DMS153 (cell line): ENCODE measurements around the gene RPGRIP1.
"Not testable (repeated sequence)": the region's sequence is repeated elsewhere in the genome, so short reads cannot be mapped to it uniquely, and the experiment has no call there.

ENCODE experiments used
- DNase-seq: peaks from one replicate; lab custom pipeline; 2025; lab: John Stamatoyannopoulos, UW

RPGRIP1 gene

DNA sequence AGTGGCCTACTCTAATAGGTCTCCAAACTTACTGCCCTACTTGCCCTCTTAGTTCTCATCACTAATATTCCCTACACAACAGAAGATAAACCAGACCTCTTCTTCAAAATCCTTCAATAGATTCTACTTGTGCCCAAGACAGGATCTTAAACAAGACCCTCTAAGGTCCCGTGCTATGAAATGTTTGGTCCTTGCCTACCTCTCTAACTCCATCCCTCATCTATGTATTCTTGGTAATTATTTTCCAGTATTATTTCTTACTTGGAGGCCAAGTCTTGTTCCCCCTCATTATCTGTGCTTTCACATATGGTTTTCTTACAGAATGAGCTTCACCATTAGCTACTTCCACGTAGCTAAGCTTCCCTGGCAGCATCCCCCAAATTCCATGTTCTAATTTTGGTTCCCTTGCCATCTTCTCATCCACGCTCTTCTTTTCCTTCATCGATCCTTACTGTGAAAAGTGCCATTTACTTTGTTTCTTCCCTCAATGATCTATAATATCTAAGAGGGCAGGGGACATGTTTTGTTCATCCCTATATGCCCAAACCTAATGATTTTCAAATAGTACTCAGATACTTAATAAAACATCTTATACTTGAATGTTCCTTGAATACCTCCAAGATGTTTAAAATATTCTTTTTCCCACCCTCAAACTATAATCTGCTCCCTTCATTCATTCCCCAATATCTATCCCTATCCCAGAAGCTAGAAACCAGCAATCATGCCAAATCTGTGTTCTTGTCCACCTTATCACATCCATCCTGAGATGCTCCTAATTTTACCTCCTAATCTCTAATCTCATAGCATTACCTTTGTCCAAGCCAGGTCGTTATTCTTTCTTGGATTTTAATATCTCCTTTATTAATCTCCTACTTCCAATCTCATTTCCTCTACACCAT lies 20.7 kb upstream of the RPGRIP1 start:
- DNase-seq = no peak

DNA sequence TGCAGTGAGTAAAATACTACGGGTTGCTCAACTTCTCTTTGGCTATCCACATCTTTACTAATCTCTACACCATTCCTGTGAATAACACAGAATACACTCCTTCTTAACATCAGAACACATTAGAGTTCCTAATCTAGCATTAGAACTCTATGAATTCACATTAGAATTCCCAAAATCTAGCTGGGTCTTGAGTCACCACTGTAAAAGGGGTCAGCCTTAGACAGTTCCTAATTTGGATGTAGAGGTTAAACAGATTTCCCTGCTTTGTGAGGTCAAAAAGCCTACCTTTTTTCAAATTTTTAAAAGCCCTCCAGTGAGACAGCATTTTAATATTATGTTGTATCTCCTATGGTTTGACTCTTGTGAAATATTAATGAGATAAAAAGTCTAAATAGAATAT lies 18.1 kb upstream of the RPGRIP1 start:
- DNase-seq = no peak

- no peak for DNase-seq
Measured at GRCh38 chr14:21262410-21262809, 17.5 kb upstream of the RPGRIP1 start.

DNA sequence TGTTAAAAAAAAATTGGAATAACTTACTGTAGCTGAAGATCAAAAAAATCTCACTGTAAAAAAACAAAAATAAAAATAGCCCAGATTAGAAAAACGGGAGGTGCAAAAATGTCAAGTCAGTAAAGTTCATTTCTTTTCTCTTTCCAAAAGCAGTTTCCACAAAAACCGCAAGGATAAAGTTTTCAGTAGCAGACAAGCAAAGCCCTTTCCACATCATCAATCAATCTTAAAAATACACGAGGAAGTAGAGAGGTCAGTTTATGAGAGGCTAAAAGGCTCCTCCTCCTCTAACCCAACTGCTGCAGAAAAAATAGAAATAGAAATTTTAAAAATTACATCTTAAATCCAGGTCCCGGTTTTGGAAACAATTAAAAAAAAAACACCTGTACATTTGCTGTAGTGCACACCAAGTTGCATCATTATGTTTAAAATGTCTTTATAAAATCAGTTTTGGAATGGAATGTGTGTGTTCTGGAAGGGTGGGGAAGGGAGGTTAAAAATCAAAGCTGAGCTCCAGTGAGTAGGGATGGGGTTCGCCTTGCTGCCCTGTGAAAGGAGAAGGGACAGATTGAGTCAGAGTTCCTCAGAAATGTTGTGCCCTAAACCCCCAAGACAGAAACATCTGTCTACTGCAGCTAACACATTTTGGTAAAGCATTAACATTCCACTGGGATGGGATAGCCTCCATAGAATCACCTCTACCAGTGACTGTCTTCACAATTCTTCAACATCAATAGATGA lies 16.4 kb upstream of the RPGRIP1 start:
- no peak for DNase-seq

GRCh38 chr14:21264025-21264801 lies 15.7 kb upstream of the RPGRIP1 start:
- DNase-seq = no peak

DNA sequence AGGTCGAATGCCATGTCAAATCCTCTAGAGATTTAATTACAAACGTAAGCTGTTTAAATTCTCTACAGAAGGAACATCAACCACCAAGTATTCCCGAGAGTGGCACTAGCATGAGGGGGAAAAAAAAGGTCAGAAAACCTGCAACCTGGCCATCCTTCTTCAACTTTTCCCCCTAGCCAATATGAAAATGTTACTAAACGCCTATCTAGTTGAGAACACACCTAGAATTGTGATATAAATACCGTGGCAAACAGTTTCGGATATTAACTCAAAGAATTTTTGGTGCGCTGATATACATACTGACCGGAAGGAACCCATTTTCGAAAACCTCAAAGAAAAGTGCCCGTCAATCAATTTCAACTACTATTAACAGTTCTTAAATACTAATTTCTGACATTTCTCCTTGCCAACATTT lies 12.4 kb upstream of the RPGRIP1 start:
- no peak for DNase-seq

DNA sequence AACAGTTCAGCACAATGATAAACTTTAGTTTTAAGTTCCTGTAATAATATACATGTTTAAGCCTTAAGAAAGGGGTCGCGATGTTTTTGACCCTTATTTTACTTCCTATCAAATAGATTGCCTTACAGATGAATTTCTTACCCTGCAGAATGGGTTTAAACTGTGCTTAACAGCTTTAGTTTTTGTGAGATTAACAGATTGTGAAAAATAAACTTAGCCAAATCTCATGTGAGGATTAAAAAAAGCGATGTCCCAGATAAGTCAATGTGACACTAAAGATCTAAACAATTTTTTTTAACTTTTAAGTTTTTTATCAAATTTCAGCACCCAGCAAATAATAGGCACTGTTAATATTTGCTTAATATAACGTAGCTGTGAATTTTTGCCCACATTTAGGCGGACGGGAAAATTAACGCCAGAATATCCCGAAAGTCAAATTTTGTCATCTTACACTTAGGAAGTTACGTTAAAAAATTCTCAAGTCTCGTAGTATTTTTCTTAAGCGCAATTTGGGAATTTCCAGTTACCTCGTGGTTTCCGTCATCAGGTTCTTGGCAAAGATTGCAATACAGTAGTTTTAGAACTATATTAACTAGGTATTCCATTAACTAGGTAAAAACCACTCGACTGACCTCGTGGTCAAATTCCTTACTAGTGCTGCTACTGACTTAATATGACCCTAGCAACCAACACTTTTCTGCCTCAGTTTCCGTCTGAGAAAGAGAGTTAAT lies 11.8 kb upstream of the RPGRIP1 start:
- DNase-seq = no peak

DNA sequence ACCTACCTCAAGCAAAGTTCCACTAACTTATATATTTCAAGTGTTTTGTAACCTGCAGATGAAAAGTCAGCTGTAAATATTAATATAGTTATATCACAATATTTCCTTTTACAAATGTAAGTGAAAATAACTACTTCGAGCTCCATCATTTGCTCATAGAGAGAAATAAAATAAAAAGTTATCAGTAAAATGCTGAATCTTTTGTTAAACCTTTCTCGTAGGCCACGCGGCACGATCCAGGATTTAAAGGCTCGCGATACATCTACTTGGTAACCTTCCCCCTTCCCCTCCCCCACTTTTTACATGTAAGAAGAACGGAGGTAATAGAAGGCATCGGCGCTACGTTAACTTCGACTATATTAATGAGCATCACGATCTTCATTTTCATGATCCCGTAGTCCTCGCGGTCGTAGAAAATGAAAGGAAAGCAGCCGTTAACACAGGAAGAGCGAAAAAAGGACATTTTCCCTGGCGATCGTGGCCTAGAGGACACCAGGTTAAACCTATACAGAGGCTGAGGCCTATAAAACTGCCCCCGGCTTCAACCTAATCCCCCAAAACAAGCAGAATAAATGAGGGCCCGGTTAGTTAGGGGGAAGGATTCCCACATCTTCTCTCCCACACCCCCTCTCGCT lies 11.1 kb upstream of the RPGRIP1 start:
- DNase-seq = no peak

DNA sequence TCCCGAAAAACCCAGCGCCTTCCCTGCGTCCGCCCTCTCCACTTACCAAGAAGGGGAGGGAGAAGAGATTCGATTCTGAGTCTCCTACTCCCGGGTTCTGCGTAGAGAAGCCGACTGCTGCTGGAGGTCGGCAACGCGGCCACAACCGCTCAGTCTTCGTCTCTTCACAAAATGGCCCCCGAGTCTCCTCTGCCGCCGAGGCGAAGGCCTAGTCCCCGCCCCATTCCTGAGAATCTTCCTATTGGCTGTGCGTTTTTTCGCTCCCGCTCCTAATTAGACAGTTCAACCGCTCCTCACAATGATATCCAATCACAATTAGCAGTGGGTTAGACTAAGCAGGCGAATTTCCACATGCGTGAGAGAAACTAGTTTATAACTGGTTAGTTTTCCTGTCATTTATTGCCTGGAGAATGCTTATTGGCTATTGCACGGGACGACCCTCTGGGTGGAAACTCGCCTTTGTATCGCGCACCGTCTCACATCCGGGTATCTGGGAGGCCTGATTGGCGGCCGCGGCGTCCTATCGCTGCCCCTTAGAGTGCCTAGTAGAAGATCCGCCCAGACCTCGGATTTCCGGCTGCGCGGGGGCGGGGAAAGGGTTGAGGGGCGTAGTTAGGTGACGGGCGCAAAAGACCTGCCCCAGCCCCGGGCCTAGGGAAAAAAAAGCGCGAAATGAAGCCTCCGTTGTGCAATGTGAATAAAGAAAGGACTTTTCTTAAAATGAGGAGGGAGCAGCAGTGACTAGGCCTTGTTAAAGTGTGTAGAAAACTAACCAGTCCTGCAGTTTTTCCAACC lies 10.4 kb upstream of the RPGRIP1 start, which contains the start of gene HNRNPC:
HNRNPC (minus strand) TSS at position 191 of the 795 bp plus-strand sequence. CDS start 35,249 bp downstream, outside the sequence.
- peak; percentile 100 for DNase-seq

- DNase-seq = not testable (repeated sequence)
Measured at GRCh38 chr14:21272661-21273060, 7.2 kb upstream of the RPGRIP1 start.

DNA sequence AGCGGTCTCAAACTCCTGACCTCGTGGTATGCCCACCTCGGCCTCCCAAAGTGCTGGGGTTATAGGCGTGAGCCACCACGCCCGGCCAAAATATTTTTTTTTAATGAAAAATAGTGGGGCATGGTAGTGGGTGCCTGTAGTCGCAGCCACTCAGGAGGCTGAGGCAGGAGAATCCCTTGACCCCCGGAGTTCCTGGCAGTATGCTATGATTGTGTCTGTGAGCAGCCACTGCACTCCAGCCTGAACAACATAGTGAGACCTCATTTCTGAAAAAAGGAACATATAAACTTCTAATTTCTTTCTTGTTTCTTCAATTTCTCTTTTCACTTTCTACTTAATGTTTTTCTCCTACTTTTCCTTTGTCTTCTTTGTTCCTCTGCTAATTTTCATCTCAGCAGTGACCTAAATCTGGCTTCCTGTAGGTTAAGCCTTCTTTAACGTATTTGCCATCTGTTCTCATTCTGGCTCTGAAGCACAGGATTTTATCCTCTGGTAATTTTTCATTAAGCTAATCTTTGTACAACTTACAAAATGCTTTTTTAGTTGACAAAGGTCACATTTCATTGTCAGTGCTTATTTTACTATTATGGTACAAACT lies 4.5 kb upstream of the RPGRIP1 start:
- no peak for DNase-seq

GRCh38 chr14:21278632-21279031 lies 1.3 kb upstream of the RPGRIP1 start:
- DNase-seq = no peak

DNA sequence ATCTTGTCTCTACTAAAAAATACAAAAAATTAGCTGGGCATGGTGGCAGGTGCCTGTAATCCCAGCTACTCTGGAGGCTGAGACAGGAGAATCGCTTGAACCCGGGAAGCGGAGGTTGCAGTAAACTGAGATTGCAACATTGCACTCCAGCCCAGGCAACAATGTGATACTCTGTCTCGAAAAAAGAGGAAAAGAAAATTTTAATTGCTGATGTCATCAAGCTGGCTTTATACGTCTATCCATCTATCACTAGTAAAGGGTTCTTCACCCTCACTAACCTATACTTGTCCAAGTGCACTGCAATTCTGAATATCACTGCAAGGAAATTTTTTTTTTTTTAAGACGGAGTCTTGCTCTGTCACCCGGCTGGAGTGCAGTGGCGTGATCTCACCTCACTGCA lies 2.0 kb downstream of the RPGRIP1 start:
- not testable (repeated sequence) for DNase-seq

DNA sequence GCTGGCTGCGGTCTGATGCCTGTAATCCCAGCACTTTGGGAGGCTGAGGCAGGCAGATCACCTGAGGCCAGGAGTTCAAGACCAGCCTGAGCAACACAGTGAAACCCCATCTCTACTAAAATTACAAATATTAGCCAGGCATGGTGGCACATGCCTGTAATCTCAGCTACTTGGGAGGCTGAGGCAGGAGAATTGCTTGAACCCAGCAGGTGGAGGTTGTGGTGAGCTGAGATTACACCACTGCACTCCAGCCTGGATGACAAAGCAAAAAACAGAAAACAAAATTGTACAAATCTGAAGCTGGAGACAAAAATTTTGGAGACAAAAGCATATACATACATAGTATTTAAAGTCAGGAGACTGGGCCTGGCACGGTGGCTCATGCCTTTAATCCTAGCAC lies 6.6 kb downstream of the RPGRIP1 start:
- not testable (repeated sequence) for DNase-seq

- DNase-seq = no peak
Measured at GRCh38 chr14:21287168-21287567, 7.3 kb downstream of the RPGRIP1 start.

- not testable (repeated sequence) for DNase-seq
Measured at GRCh38 chr14:21294026-21294425, 14.1 kb downstream of the RPGRIP1 start.

DNA sequence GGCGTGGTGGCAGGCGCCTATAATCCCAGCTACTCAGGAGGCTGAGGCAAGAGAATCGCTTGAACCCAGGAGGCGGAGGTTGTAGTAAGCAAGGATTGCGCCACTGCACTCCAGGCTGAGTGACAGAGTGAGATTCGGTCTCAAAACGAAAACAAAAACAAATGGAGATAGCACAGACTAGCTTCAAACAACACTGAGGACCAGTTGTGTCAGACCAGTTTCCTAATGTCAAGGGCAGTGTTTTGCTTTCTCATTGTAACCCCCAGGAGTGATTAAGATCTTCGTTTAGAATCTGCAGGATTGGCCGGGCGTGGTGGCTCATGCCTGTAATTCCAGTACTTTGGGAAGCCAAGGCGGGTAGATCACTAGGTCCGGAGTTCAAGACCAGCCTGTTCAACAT lies 18.5 kb downstream of the RPGRIP1 start:
- no peak for DNase-seq

GRCh38 chr14:21299562-21300130 lies 19.8 kb downstream of the RPGRIP1 start:
- no peak for DNase-seq

DNA sequence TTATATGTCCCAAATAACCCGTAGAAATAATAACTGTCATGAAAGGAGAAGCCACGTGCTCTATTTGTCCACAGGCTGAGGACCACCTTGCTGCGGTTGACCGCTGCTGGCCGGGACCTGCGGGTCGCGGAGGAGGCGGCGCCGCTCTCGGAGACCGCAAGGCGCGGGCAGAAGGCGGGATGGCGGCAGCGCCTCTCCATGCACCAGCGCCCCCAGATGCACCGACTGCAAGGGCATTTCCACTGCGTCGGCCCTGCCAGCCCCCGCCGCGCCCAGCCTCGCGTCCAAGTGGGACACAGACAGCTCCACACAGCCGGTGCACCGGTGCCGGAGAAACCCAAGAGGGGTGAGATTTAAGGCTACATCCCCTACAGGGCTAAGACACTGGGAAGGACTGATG lies 21.0 kb downstream of the RPGRIP1 start:
- DNase-seq = no peak
